GM12892 (cell line): ENCODE measurements around the gene MOSPD3.

Source experiments
- POLR2A ChIP-seq: IDR thresholded peaks from 2 replicates; pipeline ENCODE4 v1.6.1; 2011; ENCODE audit warnings: low read depth, low read length, control low read depth
- TAF1 ChIP-seq: IDR thresholded peaks from 2 replicates; pipeline ENCODE4 v1.6.1; 2011; ENCODE audit warnings: low read depth, mild to moderate bottlenecking, control low read depth, low read length, borderline replicate concordance

DNA sequence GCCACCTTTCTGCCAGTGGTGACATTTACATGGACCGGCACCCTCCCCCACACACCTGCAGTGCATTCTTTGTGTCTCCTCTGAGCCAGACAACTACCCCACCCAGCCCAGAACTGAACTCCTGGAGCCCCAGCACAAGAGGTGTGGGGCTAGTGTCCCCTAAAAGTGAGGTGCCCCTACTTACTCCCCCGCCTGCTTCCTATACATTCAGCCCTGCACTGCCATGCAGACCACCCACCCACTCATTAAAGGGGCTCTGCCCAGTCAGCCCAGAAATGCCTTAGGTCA lies 40.6 kb upstream of the MOSPD3 start:
- TF ChIP-seq POLR2A (no peak), TAF1 (no peak)
